Fibroblast of the conjunctiva (primary cell): ENCODE measurements around the gene CT45A10.
"Not testable (repeated sequence)": the region's sequence is repeated elsewhere in the genome, so short reads cannot be mapped to it uniquely, and the experiment has no call there.

Source experiments
- DNase-seq: peaks from one replicate; pipeline ENCODE4 v3.0.0-alpha.2; 2010; ENCODE audit warnings: low read depth

CT45A10 gene

GRCh38 chrX:135893294-135893817 lies at the start of gene CT45A10, which contains the start of gene SAGE1:
Gene CT45A10 (minus strand): TSS chrX:135893444. CDS start chrX:135885344, 8,100 bp downstream.
Gene SAGE1 (plus strand): TSS chrX:135893716. CDS start chrX:135896243, 2,527 bp downstream.
- no peak for DNase-seq

GRCh38 chrX:135931644-135932487 lies 38.6 kb upstream of the CT45A10 start:
- DNase-seq: peak; percentile 10

GRCh38 chrX:135927897-135928296 lies 34.7 kb upstream of the CT45A10 start:
- DNase-seq: no peak

GRCh38 chrX:135923353-135923752 lies 30.1 kb upstream of the CT45A10 start:
- no peak for DNase-seq

DNA sequence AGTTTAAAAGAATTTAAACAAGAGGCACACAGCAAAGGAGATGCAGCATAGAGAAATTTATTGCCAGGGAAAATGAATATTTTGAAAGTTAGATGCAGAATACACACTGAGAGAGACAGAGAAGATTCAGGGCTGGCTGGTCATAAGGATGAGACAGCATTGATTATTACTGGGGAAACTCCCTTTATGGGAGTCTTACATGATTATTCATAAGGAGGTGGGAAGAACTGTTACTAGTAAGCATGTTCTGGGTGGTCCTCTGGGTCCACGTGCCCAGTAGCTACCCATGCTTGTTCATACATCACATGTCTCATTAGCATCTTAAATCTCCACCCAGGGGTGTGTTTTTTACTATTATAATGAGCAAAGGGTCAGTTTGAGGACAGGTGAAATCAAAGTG lies 27.3 kb upstream of the CT45A10 start:
- not testable (repeated sequence) for DNase-seq

- DNase-seq: no peak
Measured at GRCh38 chrX:135914404-135914803, 21.2 kb upstream of the CT45A10 start.

DNA sequence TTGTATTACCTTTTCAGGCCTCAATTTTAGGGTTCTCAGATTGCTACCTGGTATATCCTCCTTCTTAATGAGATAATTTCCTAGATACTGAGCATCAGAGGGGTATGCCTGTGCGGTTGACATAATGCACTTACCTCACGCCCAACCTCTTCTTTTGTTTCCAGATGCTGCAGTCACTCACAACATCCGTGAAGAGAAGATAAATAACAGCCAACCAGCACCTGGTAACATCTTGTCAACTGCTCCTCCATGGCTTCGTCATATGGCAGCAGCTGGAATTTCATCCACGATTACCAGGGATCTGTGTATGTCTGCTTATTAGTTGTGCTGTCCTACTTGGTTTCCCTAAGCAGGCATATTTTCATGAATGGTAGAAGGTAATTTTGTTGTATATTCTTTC lies 17.0 kb upstream of the CT45A10 start:
- no peak for DNase-seq

DNA sequence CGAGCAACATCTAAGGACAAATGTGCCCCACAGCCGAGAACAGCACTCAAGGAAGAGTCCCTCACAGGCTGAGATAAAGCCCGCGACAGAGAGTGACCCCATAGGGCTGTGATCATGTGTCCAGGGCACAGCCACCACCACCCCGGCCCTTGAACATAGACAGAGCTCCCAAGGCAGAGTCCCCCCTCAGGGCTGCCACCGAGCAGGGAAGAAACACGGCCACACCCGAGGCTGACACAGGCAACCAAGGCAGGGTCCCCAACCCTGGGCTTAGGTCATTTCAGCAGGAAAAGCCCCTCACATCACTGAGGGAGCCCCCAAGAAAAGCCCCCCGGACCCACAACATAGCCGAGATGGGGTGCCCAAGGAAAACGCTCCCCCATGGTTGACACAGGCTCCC lies 463 bp downstream of the CT45A10 start:
- DNase-seq: no peak

GRCh38 chrX:135890087-135890585 lies 3.1 kb downstream of the CT45A10 start:
- no peak for DNase-seq

- DNase-seq: not testable (repeated sequence)
Measured at GRCh38 chrX:135888976-135889375, 4.3 kb downstream of the CT45A10 start.

- DNase-seq: not testable (repeated sequence)
Measured at GRCh38 chrX:135888230-135888629, 5.0 kb downstream of the CT45A10 start.

GRCh38 chrX:135882741-135883140 lies 10.5 kb downstream of the CT45A10 start:
- not testable (repeated sequence) for DNase-seq

DNA sequence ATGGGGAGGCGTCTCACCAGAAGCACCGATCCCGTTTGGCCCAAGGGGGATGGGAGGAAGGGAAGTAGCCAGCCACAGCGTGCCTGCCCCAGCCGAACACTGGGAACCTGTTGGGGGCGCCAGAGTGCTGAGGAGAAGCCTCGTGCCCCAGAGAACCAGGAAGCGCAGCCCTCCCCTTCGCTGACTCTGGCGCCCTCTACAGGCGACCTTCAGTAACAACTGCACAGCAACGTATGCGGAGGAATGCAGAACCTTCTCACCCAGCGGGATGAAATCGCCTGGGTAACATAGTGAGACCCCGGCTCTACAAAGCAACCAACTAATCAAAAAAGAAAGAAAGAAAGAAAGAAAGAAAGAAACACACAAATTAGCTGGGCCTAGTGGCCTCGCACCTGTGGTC lies 21.5 kb downstream of the CT45A10 start, which contains the start of gene CT45A9:
Gene CT45A9, minus strand, starts transcription at position 101 of the 400 bp plus-strand sequence. CDS start 3,751 bp downstream, outside the sequence.
- DNase-seq: not testable (repeated sequence)

- DNase-seq: not testable (repeated sequence)
Measured at GRCh38 chrX:135854438-135854837, 38.8 kb downstream of the CT45A10 start, which contains the start of gene CT45A8. Gene CT45A8 (minus strand): TSS chrX:135854538. CDS start chrX:135850783, 3,755 bp downstream.

DNA sequence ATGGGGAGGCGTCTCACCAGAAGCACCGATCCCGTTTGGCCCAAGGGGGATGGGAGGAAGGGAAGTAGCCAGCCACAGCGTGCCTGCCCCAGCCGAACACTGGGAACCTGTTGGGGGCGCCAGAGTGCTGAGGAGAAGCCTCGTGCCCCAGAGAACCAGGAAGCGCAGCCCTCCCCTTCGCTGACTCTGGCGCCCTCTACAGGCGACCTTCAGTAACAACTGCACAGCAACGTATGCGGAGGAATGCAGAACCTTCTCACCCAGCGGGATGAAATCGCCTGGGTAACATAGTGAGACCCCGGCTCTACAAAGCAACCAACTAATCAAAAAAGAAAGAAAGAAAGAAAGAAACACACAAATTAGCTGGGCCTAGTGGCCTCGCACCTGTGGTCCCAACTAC lies 56.1 kb downstream of the CT45A10 start, which contains the start of gene CT45A7:
Gene CT45A7, minus strand, starts transcription at position 101 of the 400 bp plus-strand sequence. CDS start 3,747 bp downstream, outside the sequence.
- DNase-seq: not testable (repeated sequence)
